ENCODE data around the gene HDAC7.

HDAC7 gene

DNA sequence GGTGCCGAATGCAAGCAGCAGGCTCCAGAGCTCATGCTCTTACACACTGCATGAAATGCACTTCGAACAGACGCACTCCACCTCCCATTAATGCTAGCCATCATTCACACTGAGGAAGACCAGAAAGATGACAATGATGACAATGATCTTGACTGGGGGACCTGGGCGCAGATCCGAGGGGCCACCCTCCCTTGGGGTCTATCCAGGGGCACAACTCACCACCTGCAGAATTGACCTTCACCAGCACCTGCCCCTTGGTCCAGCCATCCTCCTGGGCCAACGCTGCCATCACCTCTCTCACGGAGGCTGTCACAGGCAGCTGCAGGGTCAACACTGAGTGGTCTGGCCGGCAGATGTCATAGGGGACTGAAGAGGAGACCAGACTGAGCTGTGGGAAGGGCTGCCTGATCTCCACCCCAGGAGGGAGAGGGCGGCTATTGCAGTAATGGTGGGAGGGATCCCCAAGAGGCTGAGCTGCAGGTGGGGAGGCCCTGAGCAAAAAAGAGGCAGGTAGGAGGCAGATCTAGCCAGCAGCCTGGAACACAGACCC lies 76.3 kb downstream of the HDAC7 start:
- no peak for DNase-seq

DNA sequence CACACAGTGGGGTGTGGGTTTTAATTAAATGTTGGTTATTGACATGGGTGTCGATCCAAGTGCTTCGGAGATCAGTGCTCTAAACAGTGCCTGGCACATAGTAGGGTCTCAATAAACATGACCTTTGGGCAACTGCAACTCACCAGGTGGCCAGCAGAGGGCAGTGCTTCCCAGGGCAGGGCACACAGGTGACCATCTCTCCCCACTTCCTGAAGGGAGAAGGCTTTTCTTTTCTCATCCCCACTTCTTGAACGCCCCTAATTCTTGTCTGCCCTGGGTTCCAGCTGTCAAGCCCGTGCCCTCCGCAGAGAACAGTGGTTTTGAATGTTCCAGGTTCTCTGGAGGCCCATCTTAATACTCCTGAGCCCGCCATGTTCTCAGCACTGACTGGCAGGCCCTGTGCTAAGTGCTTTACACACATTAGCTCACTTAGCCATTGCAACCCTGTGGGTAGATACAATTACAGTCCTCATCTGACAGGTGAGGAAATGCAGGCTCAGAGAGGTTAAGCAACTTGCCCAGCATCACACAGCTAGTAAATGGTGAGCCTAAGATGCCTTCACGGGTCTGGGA lies 77.4 kb downstream of the HDAC7 start:
- DNase-seq: peak; percentile 65

DNA sequence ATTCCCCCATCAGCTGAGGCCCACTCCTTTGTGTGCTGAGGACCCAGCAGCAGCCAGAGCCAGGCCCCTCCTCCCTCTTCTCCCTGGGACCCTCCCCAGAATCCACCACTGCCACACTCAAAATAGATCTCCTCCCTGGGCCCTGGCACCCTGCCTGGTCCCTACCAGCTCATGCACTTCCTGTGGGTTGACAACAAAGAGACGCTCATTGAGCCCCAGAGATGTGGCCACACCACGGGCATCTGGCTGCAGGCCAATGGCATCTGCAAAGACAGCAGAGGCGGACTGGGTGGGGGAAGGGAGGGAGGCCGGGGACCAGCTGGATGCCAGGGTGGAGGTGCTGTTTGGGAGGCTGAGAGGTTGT lies 78.4 kb downstream of the HDAC7 start:
- peak; percentile 78 for DNase-seq

DNA sequence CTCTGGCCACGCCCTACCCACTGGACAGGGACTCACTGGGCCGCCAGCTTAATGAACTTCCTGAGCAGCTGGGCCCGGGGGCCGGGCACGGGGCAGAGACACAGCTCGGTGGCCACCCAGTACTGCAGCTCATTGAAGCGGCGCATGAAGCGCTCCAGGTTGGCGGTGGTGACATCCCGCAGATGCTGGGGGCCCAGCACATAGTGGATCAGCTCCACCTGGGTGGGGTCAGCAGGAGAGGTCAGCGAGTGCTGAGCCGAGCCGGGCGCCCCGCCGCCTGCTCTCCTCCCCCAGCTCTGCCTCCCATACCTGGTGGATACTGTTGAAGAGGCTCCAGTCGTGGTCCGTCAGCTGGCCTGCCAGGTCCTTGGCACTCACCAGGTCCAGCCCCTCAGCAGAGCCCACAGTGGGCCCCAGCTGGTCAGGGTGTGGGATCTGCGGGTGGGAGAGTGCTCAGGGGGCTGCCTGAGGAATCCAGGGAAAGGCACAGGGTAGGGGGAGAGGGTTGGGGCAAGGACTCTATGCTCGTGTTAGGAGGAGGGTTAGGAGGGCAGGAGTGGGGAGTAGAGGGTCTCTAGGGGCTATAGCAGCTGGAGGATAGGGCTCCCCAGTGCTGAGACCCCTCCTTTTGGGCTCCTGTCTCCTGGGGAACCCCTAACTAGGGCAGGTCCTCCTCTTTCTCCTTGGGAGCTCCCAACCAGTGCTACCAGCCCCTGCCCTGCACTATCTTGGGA lies 78.9 kb downstream of the HDAC7 start:
- no peak for DNase-seq

DNA sequence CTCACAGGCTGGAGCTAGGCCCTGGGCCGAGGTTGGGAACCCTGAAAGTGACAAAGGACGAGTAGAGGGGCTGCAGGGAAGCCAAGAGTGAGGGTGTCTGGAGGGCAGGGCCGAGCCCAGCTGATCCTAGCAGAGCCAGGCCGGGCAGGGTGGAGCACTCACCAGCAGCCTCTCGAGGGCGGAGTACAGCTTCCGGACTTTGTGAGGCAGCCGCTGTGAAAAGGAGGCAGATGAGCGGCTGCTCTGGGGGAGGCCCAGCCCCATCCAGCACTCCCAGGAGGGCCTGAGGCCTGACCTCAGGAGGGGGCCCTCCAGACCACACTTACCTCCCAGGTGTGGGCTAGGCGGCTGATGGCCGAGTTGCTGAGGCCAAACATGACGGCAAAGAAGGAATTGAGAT lies 79.7 kb downstream of the HDAC7 start:
- no peak for DNase-seq

DNA sequence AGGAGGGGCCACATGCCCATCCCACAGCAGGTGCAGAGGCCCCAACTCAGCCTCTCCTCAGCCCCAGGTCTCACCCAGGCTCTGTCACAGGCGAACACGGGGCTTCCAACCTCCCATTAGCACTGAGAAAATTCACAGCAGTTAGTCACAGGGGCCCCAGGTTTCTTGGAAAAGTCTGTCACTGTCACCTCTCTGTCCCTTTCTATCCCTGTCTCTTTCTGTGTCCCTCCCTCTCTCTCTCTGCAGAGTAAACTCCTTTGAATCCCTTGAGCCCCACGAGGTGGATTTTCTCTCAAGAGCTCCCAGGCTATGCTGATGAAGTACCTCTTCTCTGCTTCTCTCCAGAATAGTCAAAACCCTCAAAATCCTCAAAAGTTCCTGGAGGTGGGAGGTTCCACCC lies 80.4 kb downstream of the HDAC7 start:
- DNase-seq: no peak

DNA sequence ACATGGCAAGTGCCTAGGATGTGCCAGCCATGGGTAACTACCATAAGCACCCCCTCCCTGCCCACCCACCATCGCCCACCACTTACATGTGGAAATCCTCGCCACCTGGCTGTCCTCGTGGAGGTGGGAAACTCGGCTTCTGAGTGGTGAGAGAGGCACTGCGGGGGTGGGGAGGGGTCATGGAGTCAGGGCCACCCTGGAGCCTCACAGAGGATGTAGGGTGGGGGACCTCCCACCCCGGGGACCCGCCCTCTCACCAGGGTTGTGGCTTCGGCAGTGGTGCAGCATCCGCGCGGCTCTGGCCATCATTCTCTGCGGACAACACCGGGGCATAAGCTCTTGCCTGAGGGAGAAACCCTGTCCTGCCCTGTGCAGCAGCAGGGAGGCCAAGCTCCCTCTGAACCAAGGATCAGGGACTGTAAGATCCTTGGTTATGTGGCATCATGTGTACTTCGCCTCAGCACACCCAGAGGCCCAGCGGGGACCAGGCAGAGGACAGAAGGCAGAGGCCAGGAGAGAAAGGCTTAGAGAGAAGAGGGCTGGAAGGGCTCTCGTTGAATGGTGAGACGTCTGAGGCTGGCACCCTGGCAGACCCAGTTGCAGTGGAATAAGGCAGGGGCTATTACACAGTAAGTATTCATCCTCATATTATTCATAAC lies 81.6 kb downstream of the HDAC7 start:
- no peak for DNase-seq

DNA sequence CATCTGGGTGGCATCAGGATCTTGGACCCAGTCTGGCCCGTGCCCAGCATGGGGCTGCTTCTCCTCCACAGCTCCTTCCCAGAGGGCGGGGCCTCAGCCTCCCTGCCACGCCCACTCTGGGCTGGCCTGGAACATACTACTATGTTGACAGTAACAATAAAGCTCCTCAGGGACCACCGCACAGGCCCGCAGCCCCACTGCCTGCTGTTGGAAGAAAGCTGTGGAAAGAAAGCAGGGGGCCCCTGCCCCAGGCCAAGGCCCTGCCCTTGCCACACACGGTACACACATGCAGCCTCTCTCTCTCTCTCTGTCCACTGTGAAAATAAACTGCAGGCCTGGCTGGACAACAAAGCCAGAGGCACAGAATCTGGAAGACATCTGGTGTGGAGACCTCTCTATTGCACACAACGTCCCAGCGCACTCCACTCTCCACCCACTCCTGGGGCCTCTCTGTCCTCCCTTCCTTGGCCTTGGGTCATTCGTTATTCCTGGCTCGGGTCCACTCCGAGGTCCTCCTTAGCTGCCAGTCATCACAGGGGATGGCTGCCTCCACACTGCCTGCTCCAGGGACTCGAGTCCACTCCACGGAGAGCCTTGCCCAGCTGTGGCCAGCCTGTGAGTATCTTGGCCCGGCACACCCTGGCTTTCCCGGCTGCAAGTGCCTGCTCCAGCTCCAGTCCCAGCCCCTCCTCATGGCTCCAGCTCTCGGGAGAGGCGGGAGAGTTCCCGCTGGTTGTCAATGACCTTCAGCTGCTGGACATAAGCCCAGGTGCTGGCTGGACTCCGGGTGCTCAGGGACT lies 82.6 kb downstream of the HDAC7 start:
- DNase-seq: no peak

DNA sequence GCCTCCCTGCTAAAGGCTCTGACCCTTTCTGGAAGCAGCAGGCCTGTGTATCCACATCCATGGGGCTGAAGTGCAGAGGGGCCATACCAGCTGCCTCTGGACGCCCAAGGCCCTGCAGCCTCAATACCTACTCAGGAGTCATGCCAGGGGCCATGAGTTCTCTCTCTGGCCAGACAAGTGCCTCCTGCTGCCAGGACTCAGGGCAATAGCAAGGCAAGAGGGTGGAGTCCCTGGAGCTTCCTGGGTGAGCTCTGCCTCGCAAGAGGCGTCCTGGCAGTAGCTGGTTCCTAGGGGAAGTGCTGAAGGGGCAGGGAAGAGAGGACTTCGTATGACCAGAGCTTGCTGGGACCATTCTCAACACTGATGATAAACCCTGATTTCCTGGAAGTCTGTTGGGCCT lies 83.5 kb downstream of the HDAC7 start:
- DNase-seq: no peak

DNA sequence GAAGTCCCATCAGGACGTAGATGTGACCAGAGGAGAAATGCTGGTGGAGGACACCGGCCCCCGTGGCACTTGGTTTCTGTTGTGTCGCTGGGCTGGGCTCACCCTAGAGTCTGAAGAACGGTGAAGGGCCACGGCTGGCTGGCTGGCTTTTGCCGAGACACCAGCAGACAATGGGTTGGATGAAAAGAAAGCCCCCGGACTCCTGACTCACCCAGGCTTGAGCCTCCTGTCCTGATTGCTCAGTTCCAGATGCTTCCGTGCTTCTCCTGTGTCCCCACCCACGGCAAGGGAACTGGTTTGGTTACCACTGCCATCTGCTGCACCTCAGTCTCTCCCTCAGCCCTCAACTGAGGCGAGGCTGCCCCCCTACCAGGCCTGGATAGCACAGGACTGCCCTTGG lies 84.1 kb downstream of the HDAC7 start:
- DNase-seq: no peak

DNA sequence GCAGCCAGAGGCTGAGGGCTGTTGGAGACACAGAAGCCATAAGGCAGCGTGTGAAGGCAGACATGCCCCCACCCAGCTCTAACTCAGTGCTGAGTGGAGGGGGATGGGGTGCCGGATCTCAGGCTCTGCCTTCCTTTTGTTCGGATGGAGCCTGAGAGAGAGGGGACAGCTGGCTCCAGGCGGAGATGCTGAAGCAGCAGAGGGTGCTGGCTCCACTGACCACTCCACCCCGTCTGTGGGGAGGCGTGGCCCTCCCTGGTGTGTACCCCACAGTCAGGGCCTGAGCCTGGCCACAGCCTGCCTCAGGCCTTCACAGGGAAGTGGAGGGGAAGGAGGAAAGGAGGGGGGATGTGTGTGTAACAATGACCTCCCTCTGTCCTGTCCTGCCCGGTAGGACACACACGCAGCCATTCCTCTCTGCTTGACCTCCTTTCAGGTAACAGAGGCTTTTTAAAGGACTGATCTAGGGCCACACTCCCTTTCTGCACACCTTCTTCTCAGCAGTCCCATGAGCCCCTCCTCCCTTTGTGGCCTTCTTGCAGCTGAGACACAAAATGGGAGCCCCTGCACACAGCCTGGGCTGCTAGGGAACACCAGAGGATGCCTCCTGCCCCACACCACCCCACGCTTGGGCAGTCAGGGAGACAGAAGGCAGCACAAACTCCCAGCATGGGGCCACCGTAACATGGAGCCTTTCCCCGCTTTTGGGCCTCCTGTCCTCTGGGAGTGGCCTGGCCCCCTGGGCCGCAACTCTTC lies 84.8 kb downstream of the HDAC7 start:
- DNase-seq: no peak

DNA sequence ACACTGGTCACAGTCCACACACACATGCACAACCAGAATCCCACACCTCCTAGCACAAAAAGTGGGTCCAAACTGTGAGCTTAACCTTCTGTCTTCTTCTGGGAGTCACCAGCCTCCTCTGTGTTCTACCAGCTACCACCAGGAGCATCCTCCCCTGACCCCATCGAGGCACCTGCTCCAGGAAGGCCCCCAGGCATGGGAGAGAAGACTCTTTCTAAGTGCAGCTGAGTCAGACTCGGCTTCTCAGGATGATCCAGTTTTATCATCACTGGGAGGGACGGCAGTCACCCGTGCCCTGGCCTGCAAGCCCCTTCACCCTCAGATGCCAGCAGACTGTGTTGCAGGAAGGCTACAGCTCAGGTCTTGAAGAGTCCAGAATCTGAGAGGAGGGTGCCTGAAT lies 86.6 kb downstream of the HDAC7 start:
- DNase-seq: no peak

Measured in CD4-positive, alpha-beta T cell treated with Interleukin-4 for 4 hours (primary cell).